PC-9 (cell line): ENCODE results near the gene SYNM.

Source experiments
- EZH2 ChIP-seq: fragments of 200-600 bp; sonication (generic); IDR thresholded peaks from 2 replicates; pipeline ENCODE4 v1.8.0; 2017; ENCODE audit warnings: antibody characterized with exemption, low read depth
- TF ChIP-seq, protein P1 (sequence below): fragments of 200-600 bp; sonication (generic); conservative IDR thresholded peaks from 2 replicates; pipeline ENCODE4 v1.6.1; 2017; ENCODE audit warnings: mixed run types, antibody characterized with exemption, mild to moderate bottlenecking, moderate library complexity

- TF ChIP-seq, protein P1, sequence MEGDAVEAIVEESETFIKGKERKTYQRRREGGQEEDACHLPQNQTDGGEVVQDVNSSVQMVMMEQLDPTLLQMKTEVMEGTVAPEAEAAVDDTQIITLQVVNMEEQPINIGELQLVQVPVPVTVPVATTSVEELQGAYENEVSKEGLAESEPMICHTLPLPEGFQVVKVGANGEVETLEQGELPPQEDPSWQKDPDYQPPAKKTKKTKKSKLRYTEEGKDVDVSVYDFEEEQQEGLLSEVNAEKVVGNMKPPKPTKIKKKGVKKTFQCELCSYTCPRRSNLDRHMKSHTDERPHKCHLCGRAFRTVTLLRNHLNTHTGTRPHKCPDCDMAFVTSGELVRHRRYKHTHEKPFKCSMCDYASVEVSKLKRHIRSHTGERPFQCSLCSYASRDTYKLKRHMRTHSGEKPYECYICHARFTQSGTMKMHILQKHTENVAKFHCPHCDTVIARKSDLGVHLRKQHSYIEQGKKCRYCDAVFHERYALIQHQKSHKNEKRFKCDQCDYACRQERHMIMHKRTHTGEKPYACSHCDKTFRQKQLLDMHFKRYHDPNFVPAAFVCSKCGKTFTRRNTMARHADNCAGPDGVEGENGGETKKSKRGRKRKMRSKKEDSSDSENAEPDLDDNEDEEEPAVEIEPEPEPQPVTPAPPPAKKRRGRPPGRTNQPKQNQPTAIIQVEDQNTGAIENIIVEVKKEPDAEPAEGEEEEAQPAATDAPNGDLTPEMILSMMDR: no peak
- TF ChIP-seq EZH2: no peak
Observed at GRCh38 chr15:99092554-99093172, 12.2 kb upstream of the SYNM start.
